Panc1 (cell line): ENCODE data around the gene PBX1.

ENCODE experiments used
- POLR2AphosphoS5 ChIP-seq: IDR thresholded peaks from 2 replicates; pipeline ENCODE4 v1.6.1; 2012; ENCODE audit warnings: mild to moderate bottlenecking, low read depth, low read length, moderate library complexity
- REST ChIP-seq, 2 experiments: IDR thresholded peaks; 2 replicates each; pipeline ENCODE4 v1.6.1; 2011 to 2012; ENCODE audit warnings: low read depth in 2 of 2, control low read depth in 1 of 2, low read length in 1 of 2, mild to moderate bottlenecking in 1 of 2, moderate library complexity in 1 of 2; ENCODE audit not compliant: insufficient read depth in 1 of 2
- SIN3A ChIP-seq: IDR thresholded peaks from 2 replicates; pipeline ENCODE4 v1.6.1; 2012; ENCODE audit warnings: low read depth, mild to moderate bottlenecking, low read length, moderate library complexity, borderline replicate concordance; ENCODE audit not compliant: insufficient read depth
- TF ChIP-seq, protein P1 (sequence below): fragments of 450-650 bp; IDR thresholded peaks from 2 replicates; pipeline ENCODE4 v1.5.1; 2017; ENCODE audit warnings: mild to moderate bottlenecking

DNA sequence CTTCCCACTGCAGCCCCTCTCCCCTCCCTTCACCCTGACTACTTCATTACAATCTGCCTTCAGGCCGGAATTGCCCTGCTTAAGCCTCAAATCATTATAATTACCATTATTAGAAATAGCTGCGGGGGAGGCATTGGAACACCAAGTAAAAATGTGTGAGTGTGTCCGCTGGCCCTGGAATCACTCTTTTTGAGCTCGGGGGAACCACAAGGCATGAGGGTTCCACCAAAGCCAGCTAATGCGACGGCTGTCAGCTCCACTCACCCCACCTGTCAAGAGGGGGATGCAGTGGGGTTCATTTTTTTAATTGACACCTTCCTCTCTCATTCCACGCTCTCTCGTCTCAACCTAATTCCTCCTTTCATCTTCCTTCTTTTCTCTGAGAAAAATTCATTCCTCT is 177.2 kb downstream of the PBX1 start:
- TF ChIP-seq REST (IDR thresholded peaks at IDR 0.05; ENCODE audit: insufficient read depth in 1 of 2, low read depth in 2 of 2, low read length in 1 of 2) (no peak), POLR2AphosphoS5 (no peak), SIN3A (no peak)
- TF ChIP-seq, protein P1, sequence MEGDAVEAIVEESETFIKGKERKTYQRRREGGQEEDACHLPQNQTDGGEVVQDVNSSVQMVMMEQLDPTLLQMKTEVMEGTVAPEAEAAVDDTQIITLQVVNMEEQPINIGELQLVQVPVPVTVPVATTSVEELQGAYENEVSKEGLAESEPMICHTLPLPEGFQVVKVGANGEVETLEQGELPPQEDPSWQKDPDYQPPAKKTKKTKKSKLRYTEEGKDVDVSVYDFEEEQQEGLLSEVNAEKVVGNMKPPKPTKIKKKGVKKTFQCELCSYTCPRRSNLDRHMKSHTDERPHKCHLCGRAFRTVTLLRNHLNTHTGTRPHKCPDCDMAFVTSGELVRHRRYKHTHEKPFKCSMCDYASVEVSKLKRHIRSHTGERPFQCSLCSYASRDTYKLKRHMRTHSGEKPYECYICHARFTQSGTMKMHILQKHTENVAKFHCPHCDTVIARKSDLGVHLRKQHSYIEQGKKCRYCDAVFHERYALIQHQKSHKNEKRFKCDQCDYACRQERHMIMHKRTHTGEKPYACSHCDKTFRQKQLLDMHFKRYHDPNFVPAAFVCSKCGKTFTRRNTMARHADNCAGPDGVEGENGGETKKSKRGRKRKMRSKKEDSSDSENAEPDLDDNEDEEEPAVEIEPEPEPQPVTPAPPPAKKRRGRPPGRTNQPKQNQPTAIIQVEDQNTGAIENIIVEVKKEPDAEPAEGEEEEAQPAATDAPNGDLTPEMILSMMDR, result no peak
